Stimulated activated CD8-positive, alpha-beta memory T cell treated with anti-CD3 and anti-CD28 coated beads, Interleukin-4, amount 100 ng/mL, for 24 hours (primary cell): ENCODE results near the gene TFDP3.

Source experiments
- DNase-seq: peaks from one replicate; pipeline ENCODE4 v3.0.0-alpha.2; 2020; ENCODE audit warnings: low read depth

TFDP3 gene

GRCh38 chrX:133218329-133218728 lies at the start of gene TFDP3:
TSS of gene TFDP3 (minus strand) at chrX:133218354. CDS start at chrX:133218259, 95 bp downstream.
- no peak for DNase-seq

GRCh38 chrX:133267621-133268020 lies 49.5 kb upstream of the TFDP3 start:
- no peak for DNase-seq

- no peak for DNase-seq
Observed at GRCh38 chrX:133265331-133265730, 47.2 kb upstream of the TFDP3 start.

GRCh38 chrX:133258481-133258880 lies 40.3 kb upstream of the TFDP3 start:
- no peak for DNase-seq

- no peak for DNase-seq
Observed at GRCh38 chrX:133254666-133255065, 36.5 kb upstream of the TFDP3 start.

- DNase-seq: no peak
Observed at GRCh38 chrX:133251204-133251603, 33.0 kb upstream of the TFDP3 start.

GRCh38 chrX:133250184-133251100 lies 32.3 kb upstream of the TFDP3 start:
- no peak for DNase-seq

DNA sequence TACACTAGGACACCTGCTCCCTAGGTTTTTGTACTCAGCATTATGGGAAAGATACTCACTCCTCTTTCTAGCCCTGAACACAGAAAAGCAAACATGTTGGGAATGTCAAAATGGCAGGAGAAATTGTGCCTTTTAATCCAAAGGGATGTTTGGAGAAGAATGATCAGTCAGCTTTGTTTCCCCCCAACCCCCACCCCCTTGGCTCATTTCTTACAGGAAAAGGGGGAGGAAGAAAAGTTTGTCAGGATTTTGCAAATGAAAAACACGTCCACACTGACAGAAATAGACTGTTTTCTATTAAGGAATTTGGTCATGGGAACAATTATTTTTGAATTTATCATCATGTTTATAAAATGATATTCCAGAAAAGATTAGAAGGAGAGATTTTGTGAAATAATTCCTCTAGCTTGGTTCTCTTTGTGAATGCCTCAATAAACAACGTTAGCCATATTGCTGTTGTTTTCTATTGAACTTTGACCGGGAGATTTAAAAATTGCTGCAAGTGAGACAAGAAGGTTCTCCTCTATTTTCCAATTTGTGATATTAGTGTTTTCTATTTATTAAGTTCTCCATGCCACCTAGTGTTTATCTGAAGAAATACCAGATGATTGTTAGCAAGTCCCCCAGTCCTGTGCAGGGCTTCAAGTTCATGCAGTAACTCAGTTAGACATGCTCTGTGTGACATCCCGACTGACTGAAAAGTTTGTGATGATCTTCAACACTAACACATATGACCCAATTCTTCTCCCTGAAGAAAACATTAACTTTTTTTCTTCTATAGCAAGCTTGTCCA lies 31.3 kb upstream of the TFDP3 start:
- no peak for DNase-seq

DNA sequence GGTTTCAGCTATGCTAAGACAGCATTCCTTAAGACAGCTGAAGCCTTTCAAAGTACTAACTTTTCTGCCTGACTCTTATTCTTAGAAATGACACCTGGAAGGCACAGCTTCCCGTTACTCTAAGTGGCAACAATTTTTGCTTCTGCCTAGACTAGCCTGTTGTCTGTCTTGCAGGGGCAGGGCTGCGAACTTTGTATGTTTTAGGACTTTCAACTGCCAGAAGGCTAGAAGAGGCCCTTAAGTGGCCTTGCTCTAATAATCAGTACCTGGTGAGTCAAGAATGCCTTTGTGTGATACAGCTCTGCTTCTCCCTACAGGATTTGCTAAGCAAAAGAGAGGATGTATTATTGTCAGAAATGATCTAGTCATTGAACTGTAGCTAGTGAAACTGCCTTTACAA lies 30.0 kb upstream of the TFDP3 start:
- no peak for DNase-seq

GRCh38 chrX:133246921-133247320 lies 28.8 kb upstream of the TFDP3 start:
- DNase-seq: no peak

DNA sequence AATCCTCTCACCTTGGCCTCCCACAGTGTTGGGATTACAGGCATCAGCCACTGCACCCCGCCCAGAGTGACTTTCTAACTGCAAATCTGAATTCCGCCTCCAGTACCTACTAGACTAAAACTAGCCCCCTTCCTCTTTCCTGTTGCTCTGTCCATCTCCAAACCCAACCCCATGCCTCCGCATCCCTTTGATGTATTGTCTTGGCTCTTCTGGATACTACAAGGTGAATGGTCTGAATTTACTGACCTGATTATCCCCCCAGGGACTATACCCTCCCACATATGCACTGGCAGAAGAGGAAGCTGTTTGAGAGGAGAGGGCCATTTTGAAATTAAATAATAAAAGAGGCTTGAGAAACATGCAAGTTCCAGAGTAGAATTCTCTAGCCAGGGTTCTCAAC lies 17.7 kb upstream of the TFDP3 start:
- no peak for DNase-seq

- no peak for DNase-seq
Observed at GRCh38 chrX:133232331-133232730, 14.2 kb upstream of the TFDP3 start.

- DNase-seq: no peak
Observed at GRCh38 chrX:133229361-133229760, 11.2 kb upstream of the TFDP3 start.

- DNase-seq: no peak
Observed at GRCh38 chrX:133215747-133216146, 2.4 kb downstream of the TFDP3 start.

DNA sequence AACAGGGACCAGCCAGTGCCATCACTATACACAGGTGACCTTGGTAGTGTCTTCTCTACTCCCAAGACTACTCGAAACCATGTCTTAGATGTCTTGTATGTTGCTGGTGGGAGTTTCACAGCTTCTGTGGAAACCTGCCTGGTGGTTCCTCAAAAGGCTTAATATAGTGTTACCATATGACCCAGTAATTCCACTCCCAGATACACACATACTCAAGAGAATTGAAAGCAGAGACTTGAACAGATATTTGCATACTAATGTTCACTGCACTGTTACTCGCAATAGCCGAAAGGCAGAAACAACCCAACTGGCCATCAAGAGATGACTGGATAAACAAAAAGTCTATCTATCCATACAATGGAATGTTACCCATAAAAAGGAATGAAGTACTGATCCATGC lies 3.1 kb downstream of the TFDP3 start:
- DNase-seq: no peak

DNA sequence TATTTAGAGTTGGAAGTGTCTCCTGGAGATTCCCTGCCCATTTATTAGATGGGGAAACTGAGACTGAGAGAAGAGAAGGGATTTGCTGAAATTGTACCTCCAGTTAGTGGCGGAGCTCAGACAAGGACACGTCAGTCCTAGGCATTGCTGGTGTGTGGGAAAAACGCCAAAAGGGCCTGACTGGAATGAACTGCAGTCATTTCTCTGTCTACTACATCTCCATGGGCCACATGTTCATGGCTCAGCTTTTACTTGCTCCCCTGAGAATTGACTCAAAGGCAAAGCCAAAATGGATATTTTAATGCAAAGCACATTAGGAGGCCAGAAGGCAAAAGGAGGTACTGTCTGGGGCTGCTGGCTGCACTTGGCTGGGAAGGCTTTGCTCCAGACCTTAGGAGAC lies 3.9 kb downstream of the TFDP3 start:
- no peak for DNase-seq

DNA sequence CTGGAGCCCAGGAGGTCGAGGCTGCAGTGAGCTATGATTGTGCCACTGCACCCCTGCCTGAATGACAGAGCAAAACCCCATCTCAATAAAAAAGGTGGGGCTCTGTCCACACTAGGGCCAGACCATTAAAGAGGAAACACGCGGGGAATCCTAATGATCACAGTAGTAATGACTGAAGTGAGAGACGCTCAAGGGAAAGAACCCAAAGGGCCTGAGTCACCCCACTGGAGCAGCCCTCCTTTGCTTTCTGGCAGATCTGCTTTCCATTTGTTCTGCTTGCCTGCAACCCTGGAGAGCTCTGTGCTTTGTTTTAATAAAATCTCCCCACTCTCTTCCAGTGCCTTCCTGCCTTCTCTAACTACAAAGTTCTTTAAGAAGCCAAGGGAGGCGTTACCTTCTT lies 5.0 kb downstream of the TFDP3 start:
- DNase-seq: no peak

DNA sequence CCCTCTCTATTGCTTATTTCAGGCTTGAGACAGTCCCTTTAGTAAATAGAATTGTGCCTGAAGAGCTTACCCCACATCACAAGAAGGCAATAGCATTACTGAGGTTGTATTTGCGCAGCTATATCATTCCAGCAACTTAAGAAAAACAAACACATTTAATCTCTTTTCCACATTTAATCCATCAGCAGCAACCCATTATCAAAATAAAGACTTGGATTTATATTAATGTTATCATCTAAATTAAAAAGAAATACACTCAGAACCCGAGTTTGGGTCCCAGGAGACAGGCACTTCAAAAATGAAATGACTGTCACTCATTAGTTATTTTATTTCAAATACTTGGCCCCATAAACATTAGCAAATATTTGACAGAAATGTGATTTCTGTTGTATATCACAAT lies 10.4 kb downstream of the TFDP3 start:
- no peak for DNase-seq

GRCh38 chrX:133191739-133192039 lies 26.5 kb downstream of the TFDP3 start:
- no peak for DNase-seq

DNA sequence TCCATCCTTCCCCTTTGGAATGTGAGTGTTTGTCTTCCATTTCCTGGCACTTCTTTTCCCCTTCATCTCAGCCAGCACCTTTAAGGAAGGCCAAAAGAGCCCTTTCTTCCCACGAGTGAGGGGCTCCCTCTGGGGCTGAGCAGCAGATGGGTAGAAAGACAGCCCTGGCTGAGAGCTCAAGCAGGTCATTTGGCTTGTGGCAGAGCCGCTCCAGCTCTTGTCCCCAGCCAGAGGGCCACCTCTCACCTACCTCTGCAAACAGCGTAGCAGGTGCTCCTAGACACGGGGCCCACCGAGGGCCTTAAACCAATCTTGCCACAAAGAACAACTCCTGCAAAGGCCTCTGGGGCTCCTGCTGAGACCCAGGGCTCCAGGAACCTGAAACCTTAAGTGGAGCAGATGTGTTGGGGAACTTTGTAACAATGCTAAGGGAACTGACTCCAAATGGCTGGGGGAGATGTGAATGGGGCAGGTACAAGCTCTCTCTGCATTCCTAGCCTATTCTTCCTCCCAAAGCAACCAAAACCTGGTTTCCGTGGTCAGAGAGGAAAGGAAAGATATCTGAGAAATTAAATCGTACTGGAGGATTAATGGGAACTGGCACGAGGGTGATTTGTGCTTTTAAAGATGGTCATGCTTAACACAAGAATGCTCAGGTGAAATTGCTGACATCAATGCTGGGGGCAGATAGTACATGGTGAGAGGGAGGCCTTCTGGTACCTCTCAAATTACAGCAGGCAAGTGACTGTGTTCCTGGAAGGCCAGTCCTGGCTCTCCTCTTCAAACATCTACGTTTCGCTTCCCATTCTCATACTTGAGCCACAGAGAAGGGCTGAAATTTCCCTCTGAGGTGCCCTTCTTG lies 27.0 kb downstream of the TFDP3 start:
- no peak for DNase-seq

- no peak for DNase-seq
Observed at GRCh38 chrX:133189195-133189594, 29.0 kb downstream of the TFDP3 start.

DNA sequence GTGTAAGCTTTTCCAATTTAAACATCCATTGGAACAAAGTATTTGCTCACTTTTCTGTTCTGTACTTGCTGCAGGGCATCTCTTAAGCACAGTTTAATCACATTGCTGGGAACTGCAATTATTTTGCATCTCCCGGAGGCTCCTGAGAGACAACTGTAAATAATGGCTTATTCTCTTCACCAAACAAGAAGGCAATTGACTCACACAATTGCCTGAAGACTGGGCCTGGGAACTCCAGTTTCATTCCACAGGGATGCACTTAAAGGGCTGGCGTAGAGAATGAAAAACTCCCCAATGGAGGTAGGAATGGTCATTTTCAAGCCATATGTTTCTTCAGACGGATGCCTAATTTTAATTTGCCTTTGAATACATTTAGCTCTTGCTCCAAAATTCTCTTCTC lies 29.5 kb downstream of the TFDP3 start:
- DNase-seq: no peak
